HG03025 (cell line): ENCODE measurements around the gene CCP110.

ENCODE experiments used
- ATAC-seq: cut with Tn5 transposase; IDR thresholded peaks from one replicate; pipeline ENCODE4 v1.9.1; 2021; ENCODE audit warnings: mild to moderate bottlenecking, moderate library complexity; ENCODE audit not compliant: unreplicated experiment, low FRiP score

CCP110 gene

GRCh38 chr16:19506965-19507364 lies 16.8 kb upstream of the CCP110 start:
- ATAC-seq: no peak

DNA sequence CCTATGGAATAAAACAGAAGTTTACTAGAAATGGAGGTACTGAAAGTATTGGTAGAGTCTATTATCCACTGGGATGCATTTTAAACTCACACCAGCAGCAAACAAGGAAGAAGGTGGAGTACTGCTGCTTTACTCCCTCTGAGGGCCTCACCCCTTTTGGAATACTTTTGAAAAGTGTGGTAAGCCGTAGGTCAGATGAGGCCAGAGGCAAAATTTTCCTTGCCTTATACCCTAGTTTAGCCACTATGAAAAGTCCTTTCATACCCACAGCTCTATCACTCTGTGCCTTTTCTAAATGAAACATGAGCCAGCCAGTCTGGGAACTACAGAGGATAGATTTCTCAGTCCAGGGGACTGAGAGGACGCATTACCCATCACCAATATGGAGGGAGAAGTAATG lies 15.9 kb upstream of the CCP110 start:
- ATAC-seq: no peak

DNA sequence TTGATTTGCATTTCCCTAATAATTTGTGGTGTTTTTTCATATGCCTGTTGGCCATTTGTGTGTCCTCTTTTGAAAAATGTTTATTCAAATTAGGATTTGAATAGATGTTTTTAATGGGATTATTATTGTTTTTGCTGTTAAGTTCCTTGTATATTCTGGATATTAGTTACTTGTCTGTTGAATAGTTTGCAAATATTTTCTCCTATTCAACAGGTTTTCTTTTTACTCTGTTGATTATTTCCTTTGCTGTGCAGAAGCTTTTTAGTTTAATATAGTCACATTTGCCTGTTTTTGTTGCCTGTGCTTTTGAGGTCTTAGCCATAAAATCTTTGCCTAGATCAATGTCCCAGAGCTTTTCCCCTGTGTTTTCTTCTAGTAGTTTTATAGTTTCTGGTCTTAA lies 11.4 kb upstream of the CCP110 start:
- ATAC-seq: no peak

DNA sequence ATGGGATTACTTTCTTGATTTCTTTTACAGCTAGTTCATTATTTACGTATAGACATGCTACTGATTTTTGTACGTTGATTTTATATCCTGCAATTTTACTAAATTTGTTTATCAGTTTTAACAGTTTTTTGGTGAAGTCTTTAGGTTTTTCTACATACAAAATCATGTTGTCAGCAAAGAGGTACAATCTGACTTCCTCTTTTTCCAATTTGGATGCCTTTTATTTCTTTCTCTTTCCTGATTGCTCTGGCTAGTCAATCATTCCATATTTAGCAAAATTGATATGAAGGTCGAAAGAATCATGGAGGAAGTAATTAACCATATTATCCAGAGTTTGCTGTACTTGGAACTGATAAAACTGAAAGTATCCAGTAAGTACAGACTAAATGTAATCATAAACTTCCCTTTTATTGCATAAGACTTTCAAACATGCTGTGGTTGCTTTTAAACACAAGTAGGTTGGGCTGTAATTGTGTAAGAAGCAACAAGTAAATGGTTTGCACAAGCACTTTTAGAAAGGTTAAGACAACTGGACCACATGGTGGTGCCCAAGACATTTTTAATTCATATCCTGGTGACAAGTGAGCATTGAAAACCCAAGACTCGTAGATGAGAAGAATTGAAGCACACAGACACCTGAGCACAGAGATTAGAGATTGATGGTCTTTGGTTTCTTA lies 10.2 kb upstream of the CCP110 start:
- no peak for ATAC-seq

GRCh38 chr16:19515757-19516156 lies 8.0 kb upstream of the CCP110 start:
- no peak for ATAC-seq

GRCh38 chr16:19517424-19518089 lies 6.2 kb upstream of the CCP110 start:
- ATAC-seq: no peak

- no peak for ATAC-seq
Observed at GRCh38 chr16:19518388-19518787, 5.4 kb upstream of the CCP110 start.

DNA sequence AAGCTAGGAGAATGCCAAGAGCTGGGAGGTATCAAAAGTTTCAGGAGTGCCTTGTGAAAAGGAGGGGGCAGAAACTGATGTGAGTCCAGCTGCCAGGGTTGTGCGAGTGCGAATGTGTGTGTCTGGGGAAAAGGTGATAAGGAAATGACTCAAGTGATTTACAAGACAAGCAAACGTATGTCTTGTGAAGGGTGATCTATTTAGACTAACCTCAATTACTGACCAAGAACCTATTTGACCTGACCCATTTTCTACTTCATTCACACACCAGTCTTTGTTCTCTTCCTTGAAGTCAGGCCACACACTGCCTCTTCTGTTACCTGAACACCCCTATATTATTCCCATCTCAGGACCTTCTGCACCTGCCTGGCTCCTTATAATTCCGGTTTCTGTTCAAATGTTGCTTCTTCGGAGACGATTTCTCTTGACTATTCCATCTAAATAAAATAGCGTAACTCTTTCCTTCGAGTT lies 2.8 kb upstream of the CCP110 start:
- ATAC-seq: no peak

- ATAC-seq: peak; percentile 61
Observed at GRCh38 chr16:19521471-19522396, 2.0 kb upstream of the CCP110 start, which contains the start of gene GDE1. GDE1 (minus strand) TSS chr16:19522098; CDS start chr16:19521964, 134 bp downstream.

GRCh38 chr16:19522397-19522732 lies 1.4 kb upstream of the CCP110 start:
- ATAC-seq: no peak

GRCh38 chr16:19522760-19523159 lies 982 bp upstream of the CCP110 start:
- no peak for ATAC-seq

DNA sequence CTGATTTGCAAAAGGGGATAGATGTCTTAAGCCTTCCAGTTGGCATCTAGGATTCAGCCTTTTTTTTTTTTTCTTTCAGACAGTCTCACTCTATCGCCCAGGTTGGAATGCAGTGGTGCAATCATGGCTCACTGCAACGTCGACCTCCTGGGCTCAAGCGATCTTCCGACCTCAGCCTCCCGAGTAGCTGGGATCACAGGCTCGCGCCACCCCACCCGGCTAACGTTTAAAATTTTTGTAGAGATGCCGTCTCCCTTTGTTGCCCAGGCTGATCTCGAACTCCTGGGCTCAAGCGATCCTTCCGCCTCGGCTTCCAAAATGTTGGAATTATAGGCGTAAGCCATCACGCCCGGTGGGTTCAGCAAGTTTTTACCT lies 571 bp upstream of the CCP110 start:
- no peak for ATAC-seq

- no peak for ATAC-seq
Observed at GRCh38 chr16:19524356-19524615, 544 bp downstream of the CCP110 start.

GRCh38 chr16:19524616-19525384 lies 1.1 kb downstream of the CCP110 start:
- no peak for ATAC-seq

- ATAC-seq: no peak
Observed at GRCh38 chr16:19525385-19525723, 1.6 kb downstream of the CCP110 start.

GRCh38 chr16:19527161-19527560 lies 3.4 kb downstream of the CCP110 start:
- no peak for ATAC-seq

DNA sequence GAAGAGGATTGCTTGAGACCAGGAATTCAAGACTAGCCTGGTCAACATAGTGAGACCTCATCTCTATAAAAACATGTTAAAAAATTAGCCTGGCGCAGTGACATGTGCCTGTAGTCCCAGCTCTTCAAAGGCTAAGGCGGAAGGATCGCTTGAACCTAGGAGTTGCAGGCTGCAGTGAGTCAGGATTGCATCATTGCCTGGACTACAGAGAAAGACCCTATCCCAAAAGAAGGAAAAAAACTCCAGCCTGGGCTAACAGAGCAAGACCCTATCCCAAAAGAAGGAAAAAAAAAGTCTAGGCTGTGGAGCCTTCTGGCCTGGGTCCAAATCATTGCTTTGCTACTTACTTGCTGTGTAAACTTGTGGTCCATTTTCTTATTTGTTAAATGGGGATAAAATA lies 4.9 kb downstream of the CCP110 start:
- ATAC-seq: no peak

- ATAC-seq: no peak
Observed at GRCh38 chr16:19532601-19533000, 8.9 kb downstream of the CCP110 start.

DNA sequence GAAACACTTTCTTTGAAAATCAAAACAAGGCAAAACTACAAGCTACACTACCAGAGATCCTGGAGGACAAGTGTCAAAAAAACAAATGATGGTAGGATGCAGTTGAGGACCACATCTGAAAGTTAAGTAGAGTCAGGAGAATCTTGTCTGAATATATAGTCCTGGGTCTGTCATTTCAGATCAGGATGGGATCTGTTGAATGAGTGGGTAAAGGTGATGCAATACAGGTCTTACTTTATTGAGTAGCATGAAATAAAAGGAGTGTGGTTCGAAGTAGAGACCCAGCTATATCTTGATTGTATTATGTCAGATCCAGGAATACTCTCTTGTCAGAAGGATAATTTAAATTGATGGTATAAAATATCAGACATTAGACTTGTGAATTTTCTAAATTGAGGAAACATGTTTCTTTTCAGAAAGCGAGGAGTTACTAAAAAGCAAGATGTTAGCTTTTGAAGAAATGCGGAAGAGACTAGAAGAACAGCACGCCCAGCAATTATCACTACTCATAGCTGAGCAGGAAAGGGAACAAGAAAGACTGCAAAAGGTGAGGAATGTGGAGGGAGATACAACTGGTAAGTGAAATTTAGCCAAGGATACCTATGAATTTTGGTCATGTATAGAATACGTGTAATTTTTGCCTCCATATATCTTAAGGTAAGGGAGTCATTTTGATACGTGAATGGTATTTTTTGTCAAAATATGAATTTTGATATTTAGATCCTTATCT lies 16.7 kb downstream of the CCP110 start:
- ATAC-seq: no peak

DNA sequence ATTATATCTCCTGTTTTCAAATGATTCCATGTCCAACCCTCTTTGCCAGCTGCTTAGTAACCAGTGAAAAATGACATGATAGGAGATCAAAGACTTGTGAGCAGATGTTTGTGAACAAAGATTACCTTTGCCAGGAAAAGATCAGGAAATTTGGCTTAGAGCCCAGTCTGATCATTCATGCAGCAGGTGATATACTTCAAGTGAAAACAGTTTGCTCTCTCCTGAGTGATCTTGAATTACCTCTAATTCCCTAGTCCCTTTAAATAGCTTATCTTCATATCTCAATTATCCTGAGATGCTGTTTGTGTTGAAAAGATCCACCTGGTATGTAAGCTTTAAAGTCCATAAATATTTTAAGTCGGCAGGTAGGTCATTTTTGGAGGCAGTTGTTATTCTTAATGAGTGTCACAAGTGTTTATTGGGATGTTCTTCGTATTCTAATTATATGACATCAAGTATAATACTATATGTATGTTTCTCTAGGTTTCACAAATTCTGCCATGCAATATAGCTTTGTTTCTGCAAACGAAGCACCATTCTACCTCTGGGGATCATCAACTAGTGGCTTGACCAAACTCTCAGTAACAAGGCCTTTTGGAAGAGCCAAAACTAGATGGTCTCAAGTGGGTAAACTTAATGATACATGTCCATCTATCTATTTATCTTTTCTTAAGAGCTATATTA lies 18.5 kb downstream of the CCP110 start:
- no peak for ATAC-seq
